ENCODE data around the gene SETBP1. TPM values are rescaled to one million over a fixed set of nuclear protein-coding genes. Genes with fewer than 3 reads are reported as not detected.
A peak's percentile ranks its signal among the peaks of the same experiment; 100 is the strongest.
"Not testable (repeated sequence)": the region's sequence is repeated elsewhere in the genome, so short reads cannot be mapped to it uniquely, and the experiment has no call there.

The SETBP1 gene
- total RNA-seq, 1 donor = 2.6 TPM

- H3K4me3 ChIP-seq (ENCODE audit: low read depth, low read length) = no peak overlapping the region
- DNase-seq (ENCODE audit: low read depth) = no peak
- TF ChIP-seq, protein P1, sequence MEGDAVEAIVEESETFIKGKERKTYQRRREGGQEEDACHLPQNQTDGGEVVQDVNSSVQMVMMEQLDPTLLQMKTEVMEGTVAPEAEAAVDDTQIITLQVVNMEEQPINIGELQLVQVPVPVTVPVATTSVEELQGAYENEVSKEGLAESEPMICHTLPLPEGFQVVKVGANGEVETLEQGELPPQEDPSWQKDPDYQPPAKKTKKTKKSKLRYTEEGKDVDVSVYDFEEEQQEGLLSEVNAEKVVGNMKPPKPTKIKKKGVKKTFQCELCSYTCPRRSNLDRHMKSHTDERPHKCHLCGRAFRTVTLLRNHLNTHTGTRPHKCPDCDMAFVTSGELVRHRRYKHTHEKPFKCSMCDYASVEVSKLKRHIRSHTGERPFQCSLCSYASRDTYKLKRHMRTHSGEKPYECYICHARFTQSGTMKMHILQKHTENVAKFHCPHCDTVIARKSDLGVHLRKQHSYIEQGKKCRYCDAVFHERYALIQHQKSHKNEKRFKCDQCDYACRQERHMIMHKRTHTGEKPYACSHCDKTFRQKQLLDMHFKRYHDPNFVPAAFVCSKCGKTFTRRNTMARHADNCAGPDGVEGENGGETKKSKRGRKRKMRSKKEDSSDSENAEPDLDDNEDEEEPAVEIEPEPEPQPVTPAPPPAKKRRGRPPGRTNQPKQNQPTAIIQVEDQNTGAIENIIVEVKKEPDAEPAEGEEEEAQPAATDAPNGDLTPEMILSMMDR (IDR thresholded peaks at IDR 0.05; ENCODE audit: insufficient read depth, low read depth, low read length) = no peak
Measured at GRCh38 chr18:44715842-44716241, 35.2 kb downstream of the SETBP1 start.

DNA sequence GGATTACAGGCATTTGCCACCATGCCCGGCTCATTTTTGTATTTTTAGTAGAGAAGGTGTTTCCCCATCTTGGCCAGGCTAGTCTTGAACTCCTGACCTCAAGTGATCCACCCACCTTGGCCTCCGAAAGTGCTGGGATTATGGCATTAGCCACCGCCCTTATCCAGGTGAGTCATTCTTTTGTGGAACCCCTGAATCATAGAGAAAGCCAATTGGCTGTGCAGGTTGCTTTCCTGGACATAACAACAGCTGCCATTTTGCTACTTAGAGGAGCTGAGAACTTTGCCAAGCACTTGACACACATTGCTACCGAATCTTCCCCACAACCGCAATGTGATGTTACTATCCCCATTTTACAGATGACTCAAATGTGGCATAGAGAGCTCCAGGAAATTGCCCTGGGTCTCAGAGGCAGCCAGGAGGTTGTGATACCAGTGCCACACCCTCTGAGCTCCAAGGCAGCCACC, 36.0 kb downstream of the SETBP1 start:
- no peak for DNase-seq (ENCODE audit: low read depth)
- TF ChIP-seq, protein P1 (IDR thresholded peaks at IDR 0.05; ENCODE audit: insufficient read depth, low read depth, low read length) = no peak
- no peak overlapping the region for H3K4me3 ChIP-seq (ENCODE audit: low read depth, low read length)

DNA sequence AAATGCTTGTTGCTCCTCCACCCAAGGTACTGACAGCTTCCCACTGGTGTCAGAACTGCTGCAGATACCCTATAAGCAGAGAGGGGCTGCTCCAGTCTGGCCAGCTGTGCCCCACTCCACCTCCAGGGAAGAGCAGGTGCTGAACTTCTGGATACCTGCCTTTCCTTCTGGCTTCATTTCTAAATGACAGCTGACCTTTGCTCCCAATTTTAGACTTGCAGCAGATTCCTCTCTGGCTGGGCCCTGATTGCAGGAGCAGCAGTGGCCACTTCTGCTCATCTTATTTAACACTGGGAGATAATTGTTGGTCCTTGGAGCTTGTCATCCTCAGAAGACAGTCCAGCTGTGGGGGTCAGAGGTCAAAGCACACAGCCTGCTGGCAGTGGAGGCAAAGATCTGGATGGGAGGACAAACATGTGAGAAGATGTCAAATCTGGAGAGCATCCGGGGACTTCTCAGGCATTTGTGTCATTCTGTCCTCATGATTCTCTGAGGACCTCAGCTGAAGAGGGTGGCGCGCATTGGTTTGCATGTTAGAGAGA, 38.9 kb downstream of the SETBP1 start:
- H3K4me3 ChIP-seq (ENCODE audit: low read depth, low read length) = no peak overlapping the region
- DNase-seq (ENCODE audit: low read depth) = no peak
- TF ChIP-seq, protein P1 (IDR thresholded peaks at IDR 0.05; ENCODE audit: insufficient read depth, low read depth, low read length) = no peak

DNA sequence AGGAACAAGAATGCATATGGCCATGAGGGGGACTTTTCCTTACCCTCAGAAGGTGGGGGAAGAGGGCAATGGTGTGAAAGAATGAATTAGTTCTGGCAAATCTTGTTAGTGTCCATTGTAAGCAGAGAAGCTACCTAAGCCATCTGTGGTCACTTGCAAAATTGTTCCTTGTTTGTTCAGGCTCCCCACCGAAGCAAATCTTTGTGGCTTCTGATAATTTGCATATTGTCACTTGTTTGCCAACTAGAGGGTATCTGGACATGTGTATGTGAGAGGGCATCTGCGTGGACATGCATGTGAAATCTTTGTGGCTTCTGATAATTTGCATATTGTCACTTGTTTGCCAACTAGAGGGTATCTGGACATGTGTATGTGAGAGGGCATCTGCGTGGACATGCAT, 41.1 kb downstream of the SETBP1 start:
- H3K4me3 ChIP-seq (ENCODE audit: low read depth, low read length); DNase-seq (ENCODE audit: low read depth): not testable (repeated sequence)

DNA sequence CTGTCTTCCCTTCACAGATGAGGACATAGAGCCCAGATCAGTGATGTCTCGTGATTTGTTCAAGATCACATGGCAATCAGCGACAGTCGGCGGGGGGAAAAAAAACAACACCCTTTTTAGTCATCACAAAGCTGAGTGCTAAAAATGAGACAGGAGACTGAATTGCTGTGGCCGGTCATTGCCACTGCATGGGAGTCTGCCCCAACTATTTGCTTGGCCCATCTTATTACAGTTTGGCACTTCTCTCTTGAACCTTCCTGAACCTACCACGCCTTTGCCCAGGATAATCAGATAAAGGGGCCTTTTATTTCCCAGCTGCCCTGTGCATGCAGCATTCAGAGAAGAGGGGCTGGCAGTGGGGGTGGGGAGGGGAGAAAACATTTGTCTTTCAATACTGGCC, 42.7 kb downstream of the SETBP1 start:
- no peak for DNase-seq (ENCODE audit: low read depth)
- TF ChIP-seq, protein P1 (IDR thresholded peaks at IDR 0.05; ENCODE audit: insufficient read depth, low read depth, low read length) = no peak
- H3K4me3 ChIP-seq (ENCODE audit: low read depth, low read length) = no peak overlapping the region

GRCh38 chr18:44724105-44724778, 43.6 kb downstream of the SETBP1 start:
- TF ChIP-seq, protein P1 (IDR thresholded peaks at IDR 0.05; ENCODE audit: insufficient read depth, low read depth, low read length) = no peak

GRCh38 chr18:44725300-44726058, 44.8 kb downstream of the SETBP1 start:
- no peak overlapping the region for H3K4me3 ChIP-seq (ENCODE audit: low read depth, low read length)

More at GRCh38 chr18:44724105-44724778, 43.6 kb downstream of the SETBP1 start:
- DNase-seq (ENCODE audit: low read depth) = no peak
- H3K4me3 ChIP-seq (ENCODE audit: low read depth, low read length) = no peak overlapping the region

More at GRCh38 chr18:44725300-44726058, 44.8 kb downstream of the SETBP1 start:
- TF ChIP-seq, protein P1 (IDR thresholded peaks at IDR 0.05; ENCODE audit: insufficient read depth, low read depth, low read length) = no peak
- DNase-seq (ENCODE audit: low read depth) = peak; percentile 78
